Stomach (tissue), 9 donors: Measurements from ENCODE around the gene ZNF628. TPM values are rescaled to one million over a fixed set of nuclear protein-coding genes. Genes with fewer than 3 reads are reported as not detected.
A peak's percentile ranks its signal among the peaks of the same experiment; 100 is the strongest.

Source experiments
- DNase-seq, 2 donors: peaks; one replicate each; pipeline versions ENCODE4 v3.0.0 to v3.0.0-alpha.2; 2013 to 2019
- H3K27ac ChIP-seq, 5 donors: fragments of 200-600 bp in 4 of 5; sonication (generic) in 4 of 5; one replicate each; pipeline ENCODE4 v1.5.1; 2013 to 2019; ENCODE audit warnings: mild to moderate bottlenecking in 1 of 5, moderate library complexity in 1 of 5
- H3K27me3 ChIP-seq, 3 donors: fragments of 200-600 bp; sonication (generic); one replicate each; pipeline ENCODE4 v1.5.1; 2017 to 2019; ENCODE audit warnings: mixed run types in 1 of 3
- H3K36me3 ChIP-seq, 4 donors: fragments of 200-600 bp; sonication (generic); 1 replicate in 3 of 4; 2 replicates in 1 of 4; pipeline ENCODE4 v1.5.1; 2016 to 2019
- H3K4me1 ChIP-seq, 4 donors: fragments of 200-600 bp; sonication (generic); one replicate each; pipeline ENCODE4 v1.5.1; 2016 to 2019
- H3K4me3 ChIP-seq, 4 donors: fragments of 200-600 bp; sonication (generic) in 3 of 4; one replicate each; pipeline ENCODE4 v1.5.1; 2016 to 2019; ENCODE audit warnings: mild to moderate bottlenecking in 1 of 4
- H3K9me3 ChIP-seq, 4 donors: fragments of 200-600 bp; sonication (generic); one replicate each; pipeline ENCODE4 v1.5.1; 2016 to 2019
- CTCF ChIP-seq, 7 experiments: fragments of 450-650 bp in 4 of 7; fragments of 200-600 bp in 3 of 7; sonication (generic) in 3 of 7; IDR thresholded peaks; one replicate each; pipeline ENCODE4 v1.5.1; 2016 to 2019; ENCODE audit warnings: antibody characterized with exemption in 7 of 7, control low read depth in 2 of 7, mild to moderate bottlenecking in 1 of 7
- EP300 ChIP-seq: sonication (generic); formaldehyde crosslinking; IDR thresholded peaks from one replicate; pipeline ENCODE4 v1.6.1; 2017; ENCODE audit warnings: antibody characterized with exemption
- POLR2A ChIP-seq, 4 donors: fragments of 450-650 bp; IDR thresholded peaks; one replicate each; pipeline ENCODE4 v1.6.1; 2016; ENCODE audit warnings: antibody characterized with exemption in 4 of 4, control low read depth in 2 of 4, mild to moderate bottlenecking in 1 of 4, moderate library complexity in 1 of 4
- POLR2AphosphoS5 ChIP-seq, 3 donors: sonication (generic); formaldehyde crosslinking; IDR thresholded peaks; one replicate each; pipeline ENCODE4 v1.6.1; 2016; ENCODE audit warnings: antibody characterized with exemption in 3 of 3
- WGBS, 5 donors: extraction: QIAGEN DNeasy Blood & Tissue Kit in 3 of 5; methylation state at CpG; one replicate each; pipeline versions ENCODE4 v1.1.5 to v1.1.7; 2013 to 2018; 5-methylcytosine and 5-hydroxymethylcytosine counted together
- intact Hi-C: fragments of 100-400 bp; cut with DNase I; formaldehyde crosslinking; loops from one replicate; pipeline ENCODE4 v1.15.1; 2023; ENCODE audit warnings: low total_unique reads
- polyA plus RNA-seq, 3 donors: library from polyadenylated mRNA; stranded (reverse); fragments of 200-250 nt; gene quantifications; one replicate each; pipeline ENCODE4 v1.2.3, GENCODE V29; 2013
- total RNA-seq, 5 donors: library from RNA; depleted of rRNA; stranded (reverse); fragments of >200 nt; gene quantifications; one replicate each; pipeline versions ENCODE4 v1.1.0 to v1.2.3, GENCODE V29; 2014 to 2016
- donor health status: healthy with polysubstance abuse.
- donor health status: Bipolar disorder and iron deficiency.
- donor health status: healthy.

Gene ZNF628
- total and polyA plus RNA-seq, 8 donors, result 0.58 to 16.1 (median 5.0) TPM

- Histone ChIP-seq H3K27me3 (peaks cover 18 to 59% (median 34%) of the 10 kb centered on the region in 3 donors), H3K4me1 (peaks cover 22 to 24% (median 22%) of the 10 kb centered on the region in 4 donors), H3K36me3 (peaks cover 0 to 26% (median 20%) of the 10 kb centered on the region in 4 donors), H3K4me3 (peak overlapping the region in 3 of 4 donors; percentile 21 to 35 (median 22)), H3K27ac (no peak overlapping the region), H3K9me3 (no peaks in the 10 kb centered on the region)
- TF ChIP-seq EP300 (no peak), POLR2A (IDR thresholded peaks at IDR 0.05) (no peak), CTCF (IDR thresholded peaks at IDR 0.05) (no peak), POLR2AphosphoS5 (IDR thresholded peaks at IDR 0.05) (no peak)
- 1 to 2% (median 2%) methylated on average over 28 to 79 of the region's 80 CpGs for WGBS, 5 donors
- DNase-seq, result no peak
- intact Hi-C loops, result no loop called here
Observed at GRCh38 chr19:55451163-55451964, 25.1 kb upstream of the ZNF628 start.

DNA sequence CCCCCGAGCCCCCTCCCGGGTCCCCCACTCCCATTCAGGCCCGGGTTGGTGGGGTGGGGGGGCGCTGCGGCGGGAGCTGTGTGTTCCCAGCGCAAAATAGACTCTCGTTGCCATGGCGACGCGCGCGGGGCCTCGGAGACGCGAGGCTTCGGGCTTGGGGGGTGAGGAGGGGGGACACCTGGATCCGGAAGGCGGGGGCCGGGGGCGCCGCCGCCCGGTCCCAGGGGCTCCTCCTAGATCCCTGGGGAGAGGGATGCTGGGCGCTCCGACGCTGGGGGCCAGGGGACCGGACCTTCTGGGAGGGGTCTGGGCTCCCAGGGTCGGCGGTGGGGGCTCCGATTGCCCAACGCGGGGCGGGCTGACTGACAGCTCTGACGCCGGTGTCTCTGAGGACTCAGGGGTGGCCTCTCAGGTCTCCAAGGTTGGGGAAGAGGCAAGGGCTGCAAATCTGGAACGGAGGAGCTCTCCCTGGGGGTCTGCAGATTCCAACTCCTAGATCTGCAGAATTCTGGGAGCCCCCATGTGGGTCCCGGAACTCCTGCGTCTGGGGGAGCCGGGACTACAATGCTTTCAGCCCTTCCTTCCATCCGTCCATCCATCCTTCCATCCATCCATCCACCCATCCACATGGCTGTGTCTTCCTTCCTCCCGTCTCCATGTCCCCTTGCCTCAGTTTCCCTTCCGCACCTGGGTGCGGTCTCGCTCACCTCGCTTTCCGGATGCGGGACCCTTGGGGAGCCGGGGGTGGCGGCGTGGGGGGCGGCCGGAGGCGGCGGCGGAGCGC is 24.3 kb upstream of the ZNF628 start:
- H3K27ac ChIP-seq, result no peak overlapping the region
- peak overlapping the region in 3 of 4 donors; percentile 21 to 35 (median 22) for H3K4me3 ChIP-seq
- H3K9me3 ChIP-seq, result no peaks in the 10 kb centered on the region
- no peak for TF ChIP-seq POLR2A (IDR thresholded peaks at IDR 0.05)
- no peak for TF ChIP-seq POLR2AphosphoS5 (IDR thresholded peaks at IDR 0.05)
- TF ChIP-seq EP300, result no peak
- TF ChIP-seq CTCF (IDR thresholded peaks at IDR 0.05), result no peak
- H3K27me3 ChIP-seq, result peaks cover 18 to 51% (median 34%) of the 10 kb centered on the region in 3 donors
- peaks cover 0 to 34% (median 25%) of the 10 kb centered on the region in 4 donors for H3K36me3 ChIP-seq
- peaks cover 22 to 24% (median 22%) of the 10 kb centered on the region in 4 donors for H3K4me1 ChIP-seq
- WGBS, 5 donors, result 3 to 6% (median 5%) methylated on average over 35 to 57 of the region's 57 CpGs
- DNase-seq, result peak in 1 of 2 donors; percentile 72
- intact Hi-C loops, result no loop called here

DNA sequence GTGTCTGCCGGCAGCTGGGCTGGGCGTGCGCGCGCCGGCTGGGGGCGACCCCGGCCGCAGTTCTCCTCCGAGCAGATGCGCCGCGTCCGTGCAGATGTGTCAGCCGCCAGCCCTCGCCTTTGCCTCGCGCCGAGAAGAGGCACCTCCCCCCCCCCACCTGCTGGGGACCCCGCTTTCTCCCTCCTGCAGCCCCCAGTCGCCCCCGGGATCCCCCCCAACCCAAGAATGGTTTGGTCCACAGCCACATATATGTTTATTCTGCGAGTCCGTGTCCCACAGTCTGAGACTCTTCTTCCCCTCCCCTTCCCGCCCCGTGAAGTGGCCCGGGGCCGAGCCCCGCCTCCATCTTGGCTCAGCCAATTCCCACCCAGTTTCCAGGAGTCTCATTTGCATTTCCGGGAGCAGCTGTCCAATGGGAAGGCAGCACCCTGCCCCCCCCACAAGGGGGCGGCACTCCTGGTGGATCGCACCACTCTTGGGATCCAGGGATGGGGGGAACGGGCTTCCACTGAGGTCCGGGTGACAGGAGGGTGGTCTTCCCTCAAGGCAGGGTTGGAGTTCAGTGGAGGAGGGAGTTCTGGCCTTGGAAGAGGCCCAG is 23.6 kb upstream of the ZNF628 start:
- peaks cover 18 to 44% (median 34%) of the 10 kb centered on the region in 3 donors for H3K27me3 ChIP-seq
- H3K4me1 ChIP-seq, result peaks cover 22 to 24% (median 22%) of the 10 kb centered on the region in 4 donors
- peak; percentile 49 to 94 for DNase-seq
- no peaks in the 10 kb centered on the region for H3K9me3 ChIP-seq
- no peak overlapping the region for H3K27ac ChIP-seq
- TF ChIP-seq POLR2A (IDR thresholded peaks at IDR 0.05), result no peak
- TF ChIP-seq CTCF (IDR thresholded peaks at IDR 0.05), result peak in 1 of 7 experiments; percentile 10
- intact Hi-C loops, result no loop called here
- WGBS, 5 donors, result 15 to 29% (median 20%) methylated on average over 19 to 34 of the region's 34 CpGs
- H3K4me3 ChIP-seq, result peak overlapping the region in 2 of 4 donors; percentile 21 to 35
- H3K36me3 ChIP-seq, result peaks cover 0 to 34% (median 25%) of the 10 kb centered on the region in 4 donors
